Measurements from ENCODE around the gene CCR9.

The CCR9 gene

GRCh38 chr3:45912435-45912834 is 26.1 kb downstream of the CCR9 start:
- no peak overlapping the region for H3K4me3 ChIP-seq (ENCODE audit: control insufficient read depth, low read depth, low read length)
- no peak for DNase-seq (ENCODE audit: low read depth)
- no peak for TF ChIP-seq CTCF (conservative IDR thresholded peaks at IDR 0.05; ENCODE audit: control insufficient read depth, insufficient read depth, low read depth, low read length)

GRCh38 chr3:45914362-45915058 is 28.2 kb downstream of the CCR9 start:
- no peak for TF ChIP-seq CTCF (conservative IDR thresholded peaks at IDR 0.05; ENCODE audit: control insufficient read depth, insufficient read depth, low read depth, low read length)
- DNase-seq (ENCODE audit: low read depth) = no peak
- no peak overlapping the region for H3K4me3 ChIP-seq (ENCODE audit: control insufficient read depth, low read depth, low read length)

GRCh38 chr3:45915059-45915439 is 28.7 kb downstream of the CCR9 start:
- DNase-seq (ENCODE audit: low read depth) = no peak
- TF ChIP-seq CTCF (conservative IDR thresholded peaks at IDR 0.05; ENCODE audit: control insufficient read depth, insufficient read depth, low read depth, low read length) = no peak
- H3K4me3 ChIP-seq (ENCODE audit: control insufficient read depth, low read depth, low read length) = no peak overlapping the region

- TF ChIP-seq CTCF (conservative IDR thresholded peaks at IDR 0.05; ENCODE audit: control insufficient read depth, insufficient read depth, low read depth, low read length) = no peak
- no peak overlapping the region for H3K4me3 ChIP-seq (ENCODE audit: control insufficient read depth, low read depth, low read length)
- DNase-seq (ENCODE audit: low read depth) = peak; percentile 94
Measured at GRCh38 chr3:45915518-45916231, 29.3 kb downstream of the CCR9 start.

GRCh38 chr3:45917146-45917898 is 31.0 kb downstream of the CCR9 start:
- no peak for DNase-seq (ENCODE audit: low read depth)
- no peak for TF ChIP-seq CTCF (conservative IDR thresholded peaks at IDR 0.05; ENCODE audit: control insufficient read depth, insufficient read depth, low read depth, low read length)
- H3K4me3 ChIP-seq (ENCODE audit: control insufficient read depth, low read depth, low read length) = no peak overlapping the region

GRCh38 chr3:45921158-45922038 is 35.1 kb downstream of the CCR9 start:
- no peak for TF ChIP-seq CTCF (conservative IDR thresholded peaks at IDR 0.05; ENCODE audit: control insufficient read depth, insufficient read depth, low read depth, low read length)
- DNase-seq (ENCODE audit: low read depth) = no peak
- no peak overlapping the region for H3K4me3 ChIP-seq (ENCODE audit: control insufficient read depth, low read depth, low read length)

Measured in fibroblast of mammary gland (primary cell).